ENCODE measurements around the gene MYLK4.

MYLK4 gene

DNA sequence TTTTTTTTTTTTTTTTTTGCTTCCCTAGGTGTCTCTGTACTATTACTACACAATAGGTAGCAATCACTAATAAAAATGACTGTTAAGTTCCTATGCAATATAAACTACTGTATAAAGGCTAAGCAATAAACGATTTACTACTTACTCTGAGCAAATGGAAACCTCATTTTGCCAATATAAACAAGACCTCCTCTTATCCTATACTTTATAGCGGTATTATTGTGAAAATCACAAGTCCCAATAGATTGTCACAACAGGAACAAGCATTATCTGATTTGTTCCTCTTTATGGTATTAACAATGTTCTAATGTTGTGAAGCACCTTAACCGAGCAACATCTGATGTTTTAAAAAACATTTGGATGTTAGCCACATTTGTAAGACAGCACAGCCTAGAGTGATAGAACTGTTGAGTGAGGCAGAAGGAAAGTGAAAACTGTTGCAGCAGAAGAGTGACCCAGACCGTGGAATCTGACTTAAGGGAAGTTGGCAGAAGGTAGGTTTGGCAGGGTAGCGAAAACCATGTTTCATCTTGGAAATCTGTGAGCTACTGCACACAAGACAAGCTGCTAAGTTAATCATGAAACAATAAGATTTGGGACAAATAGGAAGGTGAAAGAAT is 94.2 kb downstream of the MYLK4 start:
- no peak for DNase-seq (ENCODE audit: low read depth)

DNA sequence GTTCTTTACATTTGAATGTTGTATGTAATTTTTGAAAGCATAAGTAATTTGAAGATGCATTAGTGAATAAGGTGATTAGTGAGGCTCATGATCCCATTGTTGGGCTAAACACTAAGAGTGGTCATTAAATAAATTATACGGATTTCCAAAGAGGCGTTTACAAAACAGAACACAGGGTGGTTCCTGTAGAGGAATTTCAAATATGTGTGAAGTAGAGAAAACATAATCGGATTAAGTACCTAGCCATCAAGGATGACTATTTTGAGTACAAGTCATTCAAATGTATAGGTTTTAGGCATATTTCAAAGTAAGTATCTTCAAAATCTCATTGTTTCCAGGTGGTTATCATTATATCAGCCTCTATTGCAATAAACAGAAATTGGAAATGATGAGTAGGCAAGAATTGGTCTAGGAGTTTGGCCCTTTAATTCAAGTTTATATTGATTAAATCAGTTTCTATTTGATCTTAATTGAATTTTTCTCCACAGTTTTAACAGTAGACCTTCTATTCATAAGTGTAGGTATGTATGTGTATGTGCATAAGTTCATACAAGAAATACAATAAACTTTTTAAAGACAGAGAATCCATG is 94.8 kb downstream of the MYLK4 start:
- no peak for DNase-seq (ENCODE audit: low read depth)

GRCh38 chr6:2653369-2654032 is 97.2 kb downstream of the MYLK4 start:
- no peak for DNase-seq (ENCODE audit: low read depth)

DNA sequence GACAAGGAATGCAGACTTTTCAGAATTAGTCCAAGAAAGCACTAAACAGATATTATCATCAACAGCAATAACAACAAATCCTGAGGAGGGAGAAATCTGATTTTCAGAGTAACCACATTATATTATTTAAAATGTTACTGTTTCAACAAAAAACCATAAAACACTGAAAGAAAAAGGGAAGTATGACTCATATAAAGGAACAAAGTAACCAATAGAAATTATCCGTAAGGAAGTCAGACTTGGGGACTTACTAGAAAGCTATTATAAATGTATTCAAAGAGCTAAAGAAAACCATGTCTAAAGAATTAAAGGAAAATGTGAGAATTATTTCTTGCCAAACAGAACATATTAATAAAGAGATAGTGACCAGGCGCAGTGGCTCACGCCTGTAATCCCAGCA is 98.1 kb downstream of the MYLK4 start:
- DNase-seq (ENCODE audit: low read depth) = no peak

DNA sequence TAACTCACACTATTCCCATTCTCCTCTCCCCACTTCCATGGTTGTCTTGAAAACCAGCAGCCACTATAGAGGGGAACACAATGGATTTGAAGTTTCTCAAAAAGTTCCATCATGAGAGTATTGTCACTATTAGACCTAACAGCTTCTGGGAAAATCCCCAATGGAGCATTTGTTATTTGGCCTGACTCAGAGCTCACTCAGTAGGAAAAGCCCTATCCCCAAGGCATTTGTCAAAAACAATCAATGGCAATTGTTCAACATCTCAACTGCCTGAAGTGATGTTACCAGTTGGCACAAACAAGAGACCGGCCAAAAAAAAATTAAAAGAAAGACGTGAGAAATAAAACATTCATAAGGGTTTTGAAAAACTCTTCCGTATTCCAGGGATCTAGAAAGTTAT is 98.8 kb downstream of the MYLK4 start:
- no peak for DNase-seq (ENCODE audit: low read depth)

DNA sequence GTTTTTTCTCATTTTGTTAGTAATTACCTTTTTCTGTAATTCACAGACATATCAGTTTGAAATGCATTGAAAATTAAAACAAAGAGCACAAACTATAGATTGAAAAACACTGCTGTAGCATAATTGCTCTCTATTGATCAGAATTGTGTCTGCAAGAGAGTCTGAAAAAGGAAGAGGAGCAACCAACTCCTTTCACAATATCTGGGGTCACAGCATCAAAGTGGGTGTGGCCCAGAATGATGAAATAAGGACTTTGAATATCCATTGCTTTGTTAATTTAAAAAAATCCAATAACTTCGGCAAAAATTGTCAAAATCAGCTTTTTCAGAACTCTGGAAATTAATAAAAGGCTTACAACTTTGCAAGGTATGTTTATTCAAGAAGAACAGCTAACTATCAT is 99.2 kb downstream of the MYLK4 start:
- DNase-seq (ENCODE audit: low read depth) = no peak

- DNase-seq (ENCODE audit: low read depth) = no peak
These were observed 104.4 kb downstream of the MYLK4 start for GRCh38 chr6:2646346-2646745.

DNA sequence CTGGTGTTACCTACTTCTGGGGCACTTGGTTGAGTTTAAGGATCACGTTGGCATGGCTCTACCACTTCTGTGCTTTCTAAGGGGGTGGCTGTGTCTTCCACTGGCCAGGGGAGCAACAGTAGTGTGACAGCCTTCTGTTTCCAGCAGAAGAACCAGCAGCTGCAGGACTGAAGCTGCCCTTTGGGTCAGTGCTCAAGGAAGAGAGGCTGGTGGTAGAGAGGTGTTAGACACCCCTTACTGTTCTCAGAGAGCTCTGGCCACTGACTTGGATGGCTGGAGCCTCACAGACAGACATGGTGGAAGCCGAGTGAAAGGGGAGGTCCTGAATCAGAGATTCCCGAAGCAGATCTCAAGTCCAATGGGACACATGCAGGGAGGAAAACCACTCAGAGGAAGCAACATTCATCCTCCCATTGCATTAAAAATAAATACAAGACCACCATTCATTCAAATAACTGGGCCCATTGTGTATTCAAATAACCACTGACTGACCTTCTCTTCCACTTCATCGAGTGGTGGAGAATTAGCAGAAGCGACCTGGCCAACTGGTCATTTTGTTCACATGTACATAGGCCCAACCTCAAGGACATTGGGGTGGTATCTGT is 106.7 kb downstream of the MYLK4 start:
- DNase-seq (ENCODE audit: low read depth) = no peak

- no peak for DNase-seq (ENCODE audit: low read depth)
These were observed 107.6 kb downstream of the MYLK4 start for GRCh38 chr6:2643130-2643529.

- DNase-seq (ENCODE audit: low read depth) = no peak
These were observed 109.5 kb downstream of the MYLK4 start for GRCh38 chr6:2641044-2641725.

GRCh38 chr6:2640551-2640950 is 110.2 kb downstream of the MYLK4 start:
- no peak for DNase-seq (ENCODE audit: low read depth)

GRCh38 chr6:2639896-2640295 is 110.8 kb downstream of the MYLK4 start:
- DNase-seq (ENCODE audit: low read depth) = no peak

DNA sequence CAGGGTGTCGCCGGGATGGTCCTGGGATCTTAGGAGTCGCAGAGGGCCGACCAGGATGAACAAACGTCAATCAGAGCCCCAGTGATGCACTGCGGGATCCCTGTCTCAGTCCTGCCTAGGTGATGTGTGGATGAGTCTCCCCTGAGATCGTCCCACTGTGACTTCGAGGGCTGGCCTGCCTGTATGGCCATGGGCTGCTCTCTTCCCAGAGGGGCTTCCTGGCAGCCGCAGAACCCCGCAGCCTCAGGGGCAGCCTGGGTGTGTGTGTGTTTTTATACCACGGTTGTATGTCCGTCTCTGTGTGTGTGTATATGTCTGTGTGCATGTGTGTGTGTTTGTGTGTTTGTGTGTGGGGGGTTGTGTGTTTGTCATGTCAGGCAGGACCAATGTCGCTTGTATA is 111.6 kb downstream of the MYLK4 start:
- DNase-seq (ENCODE audit: low read depth) = no peak

- DNase-seq (ENCODE audit: low read depth) = no peak
These were observed 114.0 kb downstream of the MYLK4 start for GRCh38 chr6:2636672-2637071.

GRCh38 chr6:2635911-2636310 is 114.8 kb downstream of the MYLK4 start:
- no peak for DNase-seq (ENCODE audit: low read depth)

GRCh38 chr6:2634139-2634964 is 116.4 kb downstream of the MYLK4 start:
- peak; percentile 17 for DNase-seq (ENCODE audit: low read depth)

DNA sequence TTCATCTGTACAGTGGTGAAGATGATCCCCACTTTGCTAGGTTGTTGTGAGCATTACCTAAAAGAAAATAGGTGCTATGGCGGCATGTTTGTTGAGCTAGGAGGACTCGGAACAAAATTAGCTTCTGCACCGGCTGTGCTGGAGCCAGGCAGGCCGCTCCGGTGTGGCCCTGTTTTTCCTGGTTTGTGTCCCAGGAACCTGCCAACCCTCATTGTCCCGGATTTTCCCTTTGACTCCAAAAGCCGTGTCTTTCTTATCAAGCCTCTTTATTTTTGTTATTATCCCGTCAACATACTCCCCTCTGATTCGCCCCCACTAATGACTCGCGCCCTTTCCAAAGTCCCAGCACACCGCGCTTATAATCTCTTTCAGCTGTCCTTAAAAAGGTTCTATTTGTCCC is 117.0 kb downstream of the MYLK4 start:
- DNase-seq (ENCODE audit: low read depth) = no peak

GRCh38 chr6:2632976-2633584 is 117.6 kb downstream of the MYLK4 start:
- no peak for DNase-seq (ENCODE audit: low read depth)

- no peak for DNase-seq (ENCODE audit: low read depth)
These were observed 118.4 kb downstream of the MYLK4 start for GRCh38 chr6:2632368-2632767.

DNA sequence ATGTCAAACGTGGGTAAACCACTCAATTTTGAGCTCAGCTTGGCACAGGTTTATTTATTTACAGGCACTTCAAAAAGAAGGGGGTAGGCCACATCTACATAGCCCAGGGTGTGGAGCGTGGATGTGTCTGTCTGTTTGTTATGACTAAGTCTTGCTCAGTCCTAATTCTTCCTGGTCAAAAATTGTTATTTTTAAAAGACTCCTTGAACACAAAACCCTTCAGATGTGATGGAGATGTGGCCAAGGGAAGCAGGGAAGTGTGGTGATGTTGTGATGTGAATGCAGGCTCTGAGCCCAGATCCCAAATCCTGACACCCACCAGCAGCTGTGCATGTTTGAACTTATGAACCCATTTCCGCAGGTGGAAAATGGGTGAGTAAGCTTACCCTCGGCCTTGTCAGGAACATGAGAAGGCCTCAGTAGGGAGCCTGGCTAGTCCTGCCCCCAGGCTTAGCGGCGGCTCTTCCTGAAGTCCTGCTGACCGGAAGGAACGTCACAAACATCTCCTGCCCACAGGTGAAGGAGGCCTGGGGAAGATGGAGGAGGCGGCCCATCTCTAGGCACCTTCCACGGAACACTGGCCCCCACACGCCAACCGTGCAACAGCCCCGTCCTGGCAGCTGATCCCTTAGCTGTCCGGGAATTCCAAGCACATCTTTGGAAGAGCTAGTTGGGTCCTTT is 119.7 kb downstream of the MYLK4 start:
- no peak for DNase-seq (ENCODE audit: low read depth)

DNA sequence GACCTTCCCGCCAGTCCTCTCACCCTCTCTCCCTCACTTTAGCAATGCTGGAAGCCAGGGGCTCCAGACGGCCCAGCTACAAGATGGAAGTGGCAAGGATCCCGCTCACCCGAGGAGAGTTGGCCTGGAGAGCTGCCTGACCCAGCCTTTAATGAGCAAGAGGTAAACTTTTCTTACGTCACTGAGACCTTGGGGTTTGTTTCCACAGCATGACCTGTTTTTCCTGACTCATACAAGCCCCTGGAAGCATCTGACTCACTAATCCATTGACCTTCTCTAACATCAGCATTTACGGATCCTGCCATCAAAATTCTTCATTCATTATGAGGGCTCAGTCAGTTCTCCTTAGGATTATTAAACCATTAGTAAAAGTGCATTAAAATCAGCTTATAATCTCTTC is 120.4 kb downstream of the MYLK4 start:
- peak; percentile 41 for DNase-seq (ENCODE audit: low read depth)
